ENCODE data around the gene NUAK2. TPM values are rescaled to one million over a fixed set of nuclear protein-coding genes. Genes with fewer than 3 reads are reported as not detected.

The NUAK2 gene
- polyA plus RNA-seq, 1 donor from 2014 or later, result 1.4 TPM

DNA sequence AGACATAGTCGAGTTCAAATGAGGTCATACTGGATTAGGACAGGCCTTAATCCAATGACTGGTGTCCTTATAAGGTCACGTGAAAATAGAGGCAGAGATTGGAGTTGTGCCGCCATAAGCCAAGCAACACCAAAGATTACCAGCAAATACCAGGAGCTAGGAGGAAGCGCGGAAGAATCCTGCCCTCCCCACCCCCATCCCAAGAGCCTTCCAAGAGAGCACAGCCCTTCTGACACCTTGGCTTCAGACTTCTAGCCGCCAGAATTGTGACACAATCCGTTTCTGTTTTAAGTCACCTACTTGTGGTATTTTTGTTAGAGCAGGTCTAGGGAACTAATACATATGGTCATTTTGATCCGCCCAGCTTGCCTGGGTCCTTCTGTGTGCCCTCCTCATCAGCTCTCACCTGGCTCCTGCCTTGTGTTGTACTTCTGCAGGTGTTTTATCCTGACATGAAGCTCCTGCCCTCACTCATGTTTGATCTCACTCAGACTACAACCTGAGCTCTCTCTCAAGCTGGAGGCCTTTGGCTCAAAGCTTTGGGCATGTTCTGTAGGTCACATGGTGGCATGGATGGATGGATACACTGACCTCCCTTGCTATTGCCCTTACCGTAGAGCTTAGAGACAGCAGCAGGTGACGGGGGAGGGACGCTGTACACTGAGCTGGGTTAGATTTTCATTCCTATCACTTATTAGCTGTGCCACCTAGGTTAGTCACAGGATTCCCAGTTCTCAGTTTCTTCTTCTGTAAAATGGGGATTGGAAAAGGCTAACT, 10.7 kb upstream of the NUAK2 start:
- H3K9me3 ChIP-seq (ENCODE audit: low read length), result no peaks in the 10 kb centered on the region
- no peak overlapping the region for H3K4me2 ChIP-seq (ENCODE audit: low read length)
- no peaks in the 10 kb centered on the region for H3F3A ChIP-seq (ENCODE audit: insufficient read depth, low read length, poor library complexity, severe bottlenecking)
- no peaks in the 10 kb centered on the region for H4K20me1 ChIP-seq (ENCODE audit: insufficient read depth)
- H2AFZ ChIP-seq (ENCODE audit: low read depth, low read length), result no peak overlapping the region
- TF ChIP-seq TAF1 (IDR thresholded peaks at IDR 0.05; ENCODE audit: low read depth) (no peak), MXI1 (conservative IDR thresholded peaks at IDR 0.05; ENCODE audit: poor library complexity, severe bottlenecking) (no peak), EP300 (conservative IDR thresholded peaks at IDR 0.05; ENCODE audit: poor library complexity, severe bottlenecking) (no peak), SMC3 (conservative IDR thresholded peaks at IDR 0.05; ENCODE audit: poor library complexity) (no peak), RAD21 (conservative IDR thresholded peaks at IDR 0.05) (no peak), POLR2AphosphoS5 (IDR thresholded peaks at IDR 0.05) (no peak), EZH2 (IDR thresholded peaks at IDR 0.05; ENCODE audit: borderline replicate concordance, insufficient read depth, low read length, poor library complexity, severe bottlenecking) (no peak)
- TF ChIP-seq, protein P1, sequence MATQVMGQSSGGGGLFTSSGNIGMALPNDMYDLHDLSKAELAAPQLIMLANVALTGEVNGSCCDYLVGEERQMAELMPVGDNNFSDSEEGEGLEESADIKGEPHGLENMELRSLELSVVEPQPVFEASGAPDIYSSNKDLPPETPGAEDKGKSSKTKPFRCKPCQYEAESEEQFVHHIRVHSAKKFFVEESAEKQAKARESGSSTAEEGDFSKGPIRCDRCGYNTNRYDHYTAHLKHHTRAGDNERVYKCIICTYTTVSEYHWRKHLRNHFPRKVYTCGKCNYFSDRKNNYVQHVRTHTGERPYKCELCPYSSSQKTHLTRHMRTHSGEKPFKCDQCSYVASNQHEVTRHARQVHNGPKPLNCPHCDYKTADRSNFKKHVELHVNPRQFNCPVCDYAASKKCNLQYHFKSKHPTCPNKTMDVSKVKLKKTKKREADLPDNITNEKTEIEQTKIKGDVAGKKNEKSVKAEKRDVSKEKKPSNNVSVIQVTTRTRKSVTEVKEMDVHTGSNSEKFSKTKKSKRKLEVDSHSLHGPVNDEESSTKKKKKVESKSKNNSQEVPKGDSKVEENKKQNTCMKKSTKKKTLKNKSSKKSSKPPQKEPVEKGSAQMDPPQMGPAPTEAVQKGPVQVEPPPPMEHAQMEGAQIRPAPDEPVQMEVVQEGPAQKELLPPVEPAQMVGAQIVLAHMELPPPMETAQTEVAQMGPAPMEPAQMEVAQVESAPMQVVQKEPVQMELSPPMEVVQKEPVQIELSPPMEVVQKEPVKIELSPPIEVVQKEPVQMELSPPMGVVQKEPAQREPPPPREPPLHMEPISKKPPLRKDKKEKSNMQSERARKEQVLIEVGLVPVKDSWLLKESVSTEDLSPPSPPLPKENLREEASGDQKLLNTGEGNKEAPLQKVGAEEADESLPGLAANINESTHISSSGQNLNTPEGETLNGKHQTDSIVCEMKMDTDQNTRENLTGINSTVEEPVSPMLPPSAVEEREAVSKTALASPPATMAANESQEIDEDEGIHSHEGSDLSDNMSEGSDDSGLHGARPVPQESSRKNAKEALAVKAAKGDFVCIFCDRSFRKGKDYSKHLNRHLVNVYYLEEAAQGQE (IDR thresholded peaks at IDR 0.05; ENCODE audit: borderline replicate concordance), result no peak
- TF ChIP-seq, protein P2, sequence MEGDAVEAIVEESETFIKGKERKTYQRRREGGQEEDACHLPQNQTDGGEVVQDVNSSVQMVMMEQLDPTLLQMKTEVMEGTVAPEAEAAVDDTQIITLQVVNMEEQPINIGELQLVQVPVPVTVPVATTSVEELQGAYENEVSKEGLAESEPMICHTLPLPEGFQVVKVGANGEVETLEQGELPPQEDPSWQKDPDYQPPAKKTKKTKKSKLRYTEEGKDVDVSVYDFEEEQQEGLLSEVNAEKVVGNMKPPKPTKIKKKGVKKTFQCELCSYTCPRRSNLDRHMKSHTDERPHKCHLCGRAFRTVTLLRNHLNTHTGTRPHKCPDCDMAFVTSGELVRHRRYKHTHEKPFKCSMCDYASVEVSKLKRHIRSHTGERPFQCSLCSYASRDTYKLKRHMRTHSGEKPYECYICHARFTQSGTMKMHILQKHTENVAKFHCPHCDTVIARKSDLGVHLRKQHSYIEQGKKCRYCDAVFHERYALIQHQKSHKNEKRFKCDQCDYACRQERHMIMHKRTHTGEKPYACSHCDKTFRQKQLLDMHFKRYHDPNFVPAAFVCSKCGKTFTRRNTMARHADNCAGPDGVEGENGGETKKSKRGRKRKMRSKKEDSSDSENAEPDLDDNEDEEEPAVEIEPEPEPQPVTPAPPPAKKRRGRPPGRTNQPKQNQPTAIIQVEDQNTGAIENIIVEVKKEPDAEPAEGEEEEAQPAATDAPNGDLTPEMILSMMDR (IDR thresholded peaks at IDR 0.05; ENCODE audit: poor library complexity, severe bottlenecking), result no peak
- no peaks in the 10 kb centered on the region for H3K79me2 ChIP-seq (replicated peaks; ENCODE audit: insufficient read depth, low read length)
- H3K27me3 ChIP-seq (ENCODE audit: insufficient read depth, low read depth, low read length), result no peaks in the 10 kb centered on the region
- no peak overlapping the region for H3K4me3 ChIP-seq (ENCODE audit: low read length)
- no peak overlapping the region for H3K9ac ChIP-seq (ENCODE audit: low read length)
- no peak overlapping the region for H3K27ac ChIP-seq (ENCODE audit: low read length)
- no peaks in the 10 kb centered on the region for H3K9me2 ChIP-seq (ENCODE audit: insufficient read depth, low read length)
- H3K36me3 ChIP-seq (ENCODE audit: insufficient read depth, low read length), result no peaks in the 10 kb centered on the region

DNA sequence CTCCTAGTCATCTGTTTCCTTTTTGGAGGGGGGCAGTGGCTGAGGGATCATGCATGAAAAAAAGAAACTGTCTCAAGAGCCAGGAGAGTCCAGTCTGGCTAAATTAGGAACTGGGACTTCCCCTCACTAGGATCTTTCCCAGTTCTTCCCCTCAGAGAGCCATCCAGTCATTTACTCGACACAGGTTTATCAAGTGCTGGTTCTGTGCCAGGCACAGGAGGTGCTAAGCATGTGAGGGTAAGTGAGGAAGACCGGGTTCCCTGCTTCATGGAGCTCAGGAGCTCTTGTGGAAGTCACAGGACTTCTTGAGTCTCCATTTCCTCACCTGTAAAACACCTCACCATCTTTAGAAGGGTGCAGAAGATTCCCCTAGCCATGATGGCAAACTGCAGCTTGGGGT, 8.6 kb upstream of the NUAK2 start:
- Histone ChIP-seq H3K27me3 (ENCODE audit: insufficient read depth, low read depth, low read length) (no peaks in the 10 kb centered on the region), H4K20me1 (ENCODE audit: insufficient read depth) (no peaks in the 10 kb centered on the region), H3K9me3 (ENCODE audit: low read length) (no peaks in the 10 kb centered on the region), H3K27ac (ENCODE audit: low read length) (no peak overlapping the region), H3K4me2 (ENCODE audit: low read length) (no peak overlapping the region), H3K4me3 (ENCODE audit: low read length) (no peak overlapping the region), H3K79me2 (replicated peaks; ENCODE audit: insufficient read depth, low read length) (no peaks in the 10 kb centered on the region), H3K36me3 (ENCODE audit: insufficient read depth, low read length) (no peaks in the 10 kb centered on the region), H2AFZ (ENCODE audit: low read depth, low read length) (no peak overlapping the region), H3K9ac (ENCODE audit: low read length) (no peak overlapping the region), H3F3A (ENCODE audit: insufficient read depth, low read length, poor library complexity, severe bottlenecking) (no peaks in the 10 kb centered on the region), H3K9me2 (ENCODE audit: insufficient read depth, low read length) (no peaks in the 10 kb centered on the region)
- TF ChIP-seq SMC3 (conservative IDR thresholded peaks at IDR 0.05; ENCODE audit: poor library complexity) (no peak), POLR2AphosphoS5 (IDR thresholded peaks at IDR 0.05) (no peak), MXI1 (conservative IDR thresholded peaks at IDR 0.05; ENCODE audit: poor library complexity, severe bottlenecking) (no peak), RAD21 (conservative IDR thresholded peaks at IDR 0.05) (no peak), EP300 (conservative IDR thresholded peaks at IDR 0.05; ENCODE audit: poor library complexity, severe bottlenecking) (no peak), EZH2 (IDR thresholded peaks at IDR 0.05; ENCODE audit: borderline replicate concordance, insufficient read depth, low read length, poor library complexity, severe bottlenecking) (no peak), TAF1 (IDR thresholded peaks at IDR 0.05; ENCODE audit: low read depth) (no peak)
- TF ChIP-seq, protein P2 (IDR thresholded peaks at IDR 0.05; ENCODE audit: poor library complexity, severe bottlenecking), result no peak
